Sigmoid colon (tissue), 7 donors: ENCODE measurements around the gene SYCE1. TPM values are rescaled to one million over a fixed set of nuclear protein-coding genes. Genes with fewer than 3 reads are reported as not detected.
A peak's percentile ranks its signal among the peaks of the same experiment; 100 is the strongest.

Source experiments
- DNase-seq: peaks from one replicate; pipeline ENCODE4 v3.0.0-alpha.2; 2019
- H3K27ac ChIP-seq, 4 donors: fragments of 200-600 bp; sonication (generic); one replicate each; pipeline ENCODE4 v1.5.1; 2016 to 2019; ENCODE audit warnings: mild to moderate bottlenecking in 1 of 4
- H3K27me3 ChIP-seq, 3 donors: fragments of 200-600 bp; sonication (generic); one replicate each; pipeline ENCODE4 v1.5.1; 2019; ENCODE audit warnings: mild to moderate bottlenecking in 1 of 3
- H3K36me3 ChIP-seq, 4 donors: fragments of 200-600 bp; sonication (generic); one replicate each; pipeline ENCODE4 v1.5.1; 2016 to 2019
- H3K4me1 ChIP-seq, 4 donors: fragments of 200-600 bp; sonication (generic); one replicate each; pipeline ENCODE4 v1.5.1; 2017 to 2019
- H3K4me3 ChIP-seq, 4 donors: fragments of 200-600 bp; sonication (generic); one replicate each; pipeline ENCODE4 v1.5.1; 2017 to 2019; ENCODE audit warnings: mild to moderate bottlenecking in 2 of 4, moderate library complexity in 1 of 4
- H3K9me3 ChIP-seq, 4 donors: fragments of 200-600 bp in 3 of 4; sonication (generic) in 3 of 4; one replicate each; pipeline versions ENCODE4 v1.5.1 to v1.6.1; 2013 to 2019
- EP300 ChIP-seq, 4 donors: sonication (generic); formaldehyde crosslinking; IDR thresholded peaks; one replicate each; pipeline ENCODE4 v1.6.1; 2017; ENCODE audit warnings: antibody characterized with exemption in 4 of 4
- POLR2A ChIP-seq, 2 donors: fragments of 450-650 bp; IDR thresholded peaks; one replicate each; pipeline ENCODE4 v1.6.1; 2016; ENCODE audit warnings: antibody characterized with exemption in 2 of 2, mild to moderate bottlenecking in 2 of 2, moderate library complexity in 2 of 2
- POLR2AphosphoS5 ChIP-seq, 4 donors: sonication (generic); formaldehyde crosslinking; IDR thresholded peaks; one replicate each; pipeline ENCODE4 v1.6.1; 2017; ENCODE audit warnings: antibody characterized with exemption in 4 of 4
- WGBS, 2 donors: extraction: QIAGEN DNeasy Blood & Tissue Kit; methylation state at CpG; one replicate each; pipeline ENCODE4 v1.1.7; 2013; 5-methylcytosine and 5-hydroxymethylcytosine counted together
- intact Hi-C: fragments of 100-400 bp; cut with DNase I; formaldehyde crosslinking; loops from one replicate; pipeline ENCODE4 v1.15.1; 2023
- polyA plus RNA-seq, 3 donors: library from polyadenylated mRNA; stranded (reverse); fragments of 200-250 nt; gene quantifications; one replicate each; pipeline ENCODE4 v1.2.3, GENCODE V29; 2013
- total RNA-seq, 4 donors: library from RNA; depleted of rRNA; stranded (reverse); fragments of >200 nt; gene quantifications; one replicate each; pipeline ENCODE4 v1.1.0, GENCODE V29; 2016
- TF ChIP-seq, protein P1 (sequence below), 4 experiments: fragments of 450-650 bp in 3 of 4; fragments of 200-600 bp in 1 of 4; IDR thresholded peaks; one replicate each; pipeline ENCODE4 v1.5.1; 2016 to 2019; ENCODE audit warnings: antibody characterized with exemption in 4 of 4, mild to moderate bottlenecking in 3 of 4, moderate library complexity in 2 of 4
- donor health status: healthy with polysubstance abuse.
- donor health status: Bipolar disorder and iron deficiency.
- donor health status: healthy.

The SYCE1 gene
- total and polyA plus RNA-seq, 7 donors: 0.15 to 6.1 (median 1.2) TPM; not detected in 4

DNA sequence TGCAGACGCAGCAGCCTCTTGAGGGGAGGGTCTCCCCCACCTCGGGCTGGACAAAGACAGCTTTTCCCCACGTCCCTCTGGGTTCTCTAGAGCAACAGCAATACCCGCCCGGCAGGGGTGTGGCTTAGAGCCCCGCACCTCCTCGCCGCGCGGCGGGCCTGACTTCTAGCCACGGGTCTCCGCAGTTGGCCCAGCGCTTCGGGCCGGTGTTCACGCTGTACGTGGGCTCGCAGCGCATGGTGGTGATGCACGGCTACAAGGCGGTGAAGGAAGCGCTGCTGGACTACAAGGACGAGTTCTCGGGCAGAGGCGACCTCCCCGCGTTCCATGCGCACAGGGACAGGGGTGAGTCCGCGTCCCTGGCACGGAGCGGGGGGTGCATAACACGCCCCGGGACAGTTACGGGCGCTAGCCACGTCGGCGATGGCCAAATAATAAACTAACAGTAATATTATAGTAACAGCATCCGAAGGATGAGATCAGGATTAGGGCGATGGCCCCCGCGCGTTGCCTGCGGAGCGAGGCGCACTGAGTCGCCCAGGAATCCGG, 37.0 kb downstream of the SYCE1 start:
- no peak for DNase-seq
- 6 to 7% methylated on average over 50 of the region's 50 CpGs for WGBS, 2 donors
- Histone ChIP-seq H3K36me3 (peaks cover 0 to 7% (median 0%) of the 10 kb centered on the region in 4 donors), H3K27ac (no peak overlapping the region), H3K27me3 (peaks cover 13 to 47% (median 31%) of the 10 kb centered on the region in 3 donors), H3K4me3 (peak overlapping the region in 3 of 4 donors; percentile 20 to 32 (median 29)), H3K9me3 (peaks cover 0 to 4% (median 3%) of the 10 kb centered on the region in 4 donors), H3K4me1 (peaks cover 0 to 23% (median 18%) of the 10 kb centered on the region in 4 donors)
- TF ChIP-seq EP300 (IDR thresholded peaks at IDR 0.05) (no peak), POLR2AphosphoS5 (IDR thresholded peaks at IDR 0.05) (no peak), POLR2A (IDR thresholded peaks at IDR 0.05) (no peak)
- TF ChIP-seq, protein P1, sequence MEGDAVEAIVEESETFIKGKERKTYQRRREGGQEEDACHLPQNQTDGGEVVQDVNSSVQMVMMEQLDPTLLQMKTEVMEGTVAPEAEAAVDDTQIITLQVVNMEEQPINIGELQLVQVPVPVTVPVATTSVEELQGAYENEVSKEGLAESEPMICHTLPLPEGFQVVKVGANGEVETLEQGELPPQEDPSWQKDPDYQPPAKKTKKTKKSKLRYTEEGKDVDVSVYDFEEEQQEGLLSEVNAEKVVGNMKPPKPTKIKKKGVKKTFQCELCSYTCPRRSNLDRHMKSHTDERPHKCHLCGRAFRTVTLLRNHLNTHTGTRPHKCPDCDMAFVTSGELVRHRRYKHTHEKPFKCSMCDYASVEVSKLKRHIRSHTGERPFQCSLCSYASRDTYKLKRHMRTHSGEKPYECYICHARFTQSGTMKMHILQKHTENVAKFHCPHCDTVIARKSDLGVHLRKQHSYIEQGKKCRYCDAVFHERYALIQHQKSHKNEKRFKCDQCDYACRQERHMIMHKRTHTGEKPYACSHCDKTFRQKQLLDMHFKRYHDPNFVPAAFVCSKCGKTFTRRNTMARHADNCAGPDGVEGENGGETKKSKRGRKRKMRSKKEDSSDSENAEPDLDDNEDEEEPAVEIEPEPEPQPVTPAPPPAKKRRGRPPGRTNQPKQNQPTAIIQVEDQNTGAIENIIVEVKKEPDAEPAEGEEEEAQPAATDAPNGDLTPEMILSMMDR (IDR thresholded peaks at IDR 0.05): no peak
- intact Hi-C loops: no loop called here

DNA sequence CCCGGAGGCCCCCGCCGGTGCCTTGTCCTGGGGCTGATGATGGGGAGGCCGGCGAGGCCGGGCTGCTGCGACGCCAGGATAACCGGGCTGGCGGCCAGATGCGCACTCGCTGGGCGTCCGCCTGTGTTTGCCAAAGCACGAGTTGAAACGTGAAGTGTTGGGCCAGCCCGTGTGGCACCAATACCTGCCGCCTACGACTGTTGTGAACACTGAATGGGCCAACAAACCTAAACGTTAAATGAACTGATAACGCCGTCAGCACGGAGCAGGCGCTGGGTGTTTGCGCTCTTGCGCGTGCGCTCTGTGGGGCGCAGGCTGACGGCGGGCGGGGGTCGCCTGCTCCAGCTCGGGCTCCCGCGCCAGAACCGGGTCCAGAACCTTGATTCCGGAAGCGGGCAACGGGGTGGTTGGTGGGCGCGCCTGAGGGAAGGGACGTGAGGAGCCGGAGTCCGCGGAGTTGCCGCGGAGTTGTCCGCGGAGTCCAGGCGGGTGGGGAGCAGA, 37.6 kb downstream of the SYCE1 start:
- peaks cover 0 to 23% (median 18%) of the 10 kb centered on the region in 4 donors for H3K4me1 ChIP-seq
- DNase-seq: no peak
- H3K9me3 ChIP-seq: peaks cover 0 to 4% (median 3%) of the 10 kb centered on the region in 4 donors
- intact Hi-C loops: no loop called here
- no peak overlapping the region for H3K27ac ChIP-seq
- H3K27me3 ChIP-seq: peaks cover 13 to 47% (median 31%) of the 10 kb centered on the region in 3 donors
- peak overlapping the region in 2 of 4 donors; percentile 29 to 32 for H3K4me3 ChIP-seq
- TF ChIP-seq, protein P1 (IDR thresholded peaks at IDR 0.05): no peak
- TF ChIP-seq EP300 (IDR thresholded peaks at IDR 0.05) (no peak), POLR2AphosphoS5 (IDR thresholded peaks at IDR 0.05) (no peak), POLR2A (IDR thresholded peaks at IDR 0.05) (no peak)
- peaks cover 0 to 3% (median 0%) of the 10 kb centered on the region in 4 donors for H3K36me3 ChIP-seq
- 15 to 23% methylated on average over 51 of the region's 51 CpGs for WGBS, 2 donors

GRCh38 chr10:133526957-133527588, 38.3 kb downstream of the SYCE1 start, which contains the start of gene CYP2E1:
Gene CYP2E1, plus strand, starts transcription at chr10:133527363. Its CDS starts 33 bp downstream, at chr10:133527396.
- 63 to 83% methylated on average over 16 of the region's 16 CpGs for WGBS, 2 donors
- H3K36me3 ChIP-seq: no peaks in the 10 kb centered on the region
- no peak within 1 kb of the TSS for H3K27ac ChIP-seq
- TF ChIP-seq EP300 (IDR thresholded peaks at IDR 0.05) (no peak), POLR2A (IDR thresholded peaks at IDR 0.05) (no peak), POLR2AphosphoS5 (IDR thresholded peaks at IDR 0.05) (no peak)
- TF ChIP-seq, protein P1 (IDR thresholded peaks at IDR 0.05): no peak
- peak within 1 kb of the TSS in 2 of 4 donors; percentile 29 to 32 for H3K4me3 ChIP-seq
- peaks cover 13 to 47% (median 31%) of the 10 kb centered on the region in 3 donors for H3K27me3 ChIP-seq
- DNase-seq: no peak
- peaks cover 0 to 23% (median 18%) of the 10 kb centered on the region in 4 donors for H3K4me1 ChIP-seq
- peaks cover 0 to 4% (median 3%) of the 10 kb centered on the region in 4 donors for H3K9me3 ChIP-seq
- intact Hi-C loops: no loop called here

- Histone ChIP-seq H3K9me3 (peaks cover 0 to 4% (median 3%) of the 10 kb centered on the region in 4 donors), H3K27ac (no peak overlapping the region), H3K27me3 (peaks cover 13 to 42% (median 26%) of the 10 kb centered on the region in 3 donors), H3K4me1 (peaks cover 0 to 23% (median 20%) of the 10 kb centered on the region in 4 donors), H3K4me3 (no peak overlapping the region), H3K36me3 (no peaks in the 10 kb centered on the region)
- TF ChIP-seq POLR2AphosphoS5 (IDR thresholded peaks at IDR 0.05) (no peak), EP300 (IDR thresholded peaks at IDR 0.05) (no peak), POLR2A (IDR thresholded peaks at IDR 0.05) (no peak)
- TF ChIP-seq, protein P1 (IDR thresholded peaks at IDR 0.05): no peak
- intact Hi-C loops: no loop called here
- 86% methylated on average over 7 of the region's 7 CpGs for WGBS, 2 donors
- DNase-seq: no peak
Measured at GRCh38 chr10:133525444-133525843, 39.9 kb downstream of the SYCE1 start.
